Measurements from ENCODE around the gene RAB6B. TPM values are rescaled to one million over a fixed set of nuclear protein-coding genes. Genes with fewer than 3 reads are reported as not detected.

RAB6B gene
- total and polyA plus RNA-seq, 2 experiments from 2014 or later, result 2.6 to 3.0 TPM

DNA sequence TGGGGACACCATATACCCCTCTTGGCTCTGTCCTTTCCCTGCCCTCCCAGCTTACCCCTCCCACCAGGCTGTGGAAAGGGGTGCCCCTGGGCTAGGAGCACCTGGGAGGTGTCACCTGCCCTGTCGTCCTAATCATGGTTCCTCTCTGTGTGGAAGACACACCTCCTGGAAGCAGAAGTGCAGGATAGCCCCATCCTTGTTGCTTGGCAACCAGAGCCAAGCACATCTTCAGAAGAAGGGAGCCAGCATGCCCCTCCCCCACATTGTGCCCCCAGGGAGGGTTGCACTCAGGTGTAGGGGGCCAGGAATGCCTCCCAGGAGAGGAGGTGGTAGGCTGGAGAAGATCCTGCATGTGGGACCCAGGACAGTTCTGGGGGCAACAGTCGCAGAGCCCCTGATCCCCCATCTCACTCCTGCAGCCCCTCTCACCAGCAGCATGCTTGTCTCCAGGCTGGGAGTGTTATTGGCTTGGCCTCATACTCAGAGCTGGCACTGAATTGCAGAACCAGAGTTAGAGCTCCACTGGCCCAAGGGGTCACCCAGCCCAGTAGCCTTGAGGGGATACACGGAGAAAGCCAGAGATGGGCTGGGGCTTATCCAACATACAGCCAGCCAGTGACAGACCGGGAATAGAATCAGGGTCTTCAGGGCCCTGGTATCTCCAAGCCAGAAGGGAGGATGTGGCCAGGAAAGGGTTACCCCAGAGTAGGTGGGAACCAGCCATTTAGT is 8.4 kb downstream of the RAB6B start:
- Histone ChIP-seq H3K9me3 (ENCODE audit: low read depth) (no peaks in the 10 kb centered on the region), H3K27ac (no peak overlapping the region), H3K4me1 (ENCODE audit: low read depth) (no peaks in the 10 kb centered on the region), H3K27me3 (peaks cover 21% of the 10 kb centered on the region), H3K4me3 (no peak overlapping the region), H3K36me3 (no peaks in the 10 kb centered on the region)
- TF ChIP-seq, protein P1, sequence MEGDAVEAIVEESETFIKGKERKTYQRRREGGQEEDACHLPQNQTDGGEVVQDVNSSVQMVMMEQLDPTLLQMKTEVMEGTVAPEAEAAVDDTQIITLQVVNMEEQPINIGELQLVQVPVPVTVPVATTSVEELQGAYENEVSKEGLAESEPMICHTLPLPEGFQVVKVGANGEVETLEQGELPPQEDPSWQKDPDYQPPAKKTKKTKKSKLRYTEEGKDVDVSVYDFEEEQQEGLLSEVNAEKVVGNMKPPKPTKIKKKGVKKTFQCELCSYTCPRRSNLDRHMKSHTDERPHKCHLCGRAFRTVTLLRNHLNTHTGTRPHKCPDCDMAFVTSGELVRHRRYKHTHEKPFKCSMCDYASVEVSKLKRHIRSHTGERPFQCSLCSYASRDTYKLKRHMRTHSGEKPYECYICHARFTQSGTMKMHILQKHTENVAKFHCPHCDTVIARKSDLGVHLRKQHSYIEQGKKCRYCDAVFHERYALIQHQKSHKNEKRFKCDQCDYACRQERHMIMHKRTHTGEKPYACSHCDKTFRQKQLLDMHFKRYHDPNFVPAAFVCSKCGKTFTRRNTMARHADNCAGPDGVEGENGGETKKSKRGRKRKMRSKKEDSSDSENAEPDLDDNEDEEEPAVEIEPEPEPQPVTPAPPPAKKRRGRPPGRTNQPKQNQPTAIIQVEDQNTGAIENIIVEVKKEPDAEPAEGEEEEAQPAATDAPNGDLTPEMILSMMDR (IDR thresholded peaks at IDR 0.05; ENCODE audit: low read depth, low read length), result no peak
- no peak for DNase-seq (ENCODE audit: low read depth in 1 of 2, low spot score in 1 of 2)

DNA sequence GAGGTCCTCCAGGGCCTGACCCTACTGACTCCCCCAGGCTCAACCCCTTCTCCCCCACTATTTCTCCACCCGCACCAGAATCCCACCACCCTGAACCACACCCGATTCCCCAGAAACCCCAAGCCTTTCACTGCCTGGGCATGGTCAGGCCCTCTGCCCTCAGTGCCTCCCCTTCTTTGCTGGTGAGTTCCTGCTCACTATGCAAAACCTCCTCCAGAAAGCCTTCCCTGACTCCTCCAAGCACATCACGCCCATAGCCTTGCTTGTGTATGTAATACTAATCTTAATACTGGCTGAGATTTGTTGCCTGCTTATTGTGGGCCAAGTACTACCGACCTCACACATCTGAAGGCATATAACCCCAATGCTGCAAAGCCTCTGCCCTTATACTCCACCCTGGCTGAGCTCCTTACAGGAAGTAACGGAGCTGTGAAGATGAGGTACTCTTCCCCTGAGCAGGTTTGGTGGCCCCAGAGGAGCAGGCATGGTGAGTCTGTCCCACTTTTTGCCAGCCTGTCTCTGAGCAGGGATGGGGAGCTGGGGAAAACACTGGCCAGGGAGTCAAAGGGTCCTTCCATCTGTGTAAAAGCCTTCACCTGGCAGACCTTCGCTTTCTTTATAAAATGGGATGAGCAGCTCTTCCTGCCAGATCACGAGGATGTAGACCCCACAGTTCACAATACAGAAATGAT is 9.5 kb downstream of the RAB6B start:
- H3K36me3 ChIP-seq, result no peaks in the 10 kb centered on the region
- H3K9me3 ChIP-seq (ENCODE audit: low read depth), result no peaks in the 10 kb centered on the region
- H3K27ac ChIP-seq, result no peak overlapping the region
- DNase-seq (ENCODE audit: low read depth in 1 of 2, low spot score in 1 of 2), result no peak
- H3K4me3 ChIP-seq, result no peak overlapping the region
- H3K27me3 ChIP-seq, result peaks cover 14% of the 10 kb centered on the region
- no peaks in the 10 kb centered on the region for H3K4me1 ChIP-seq (ENCODE audit: low read depth)
- TF ChIP-seq, protein P1 (IDR thresholded peaks at IDR 0.05; ENCODE audit: low read depth, low read length), result no peak

DNA sequence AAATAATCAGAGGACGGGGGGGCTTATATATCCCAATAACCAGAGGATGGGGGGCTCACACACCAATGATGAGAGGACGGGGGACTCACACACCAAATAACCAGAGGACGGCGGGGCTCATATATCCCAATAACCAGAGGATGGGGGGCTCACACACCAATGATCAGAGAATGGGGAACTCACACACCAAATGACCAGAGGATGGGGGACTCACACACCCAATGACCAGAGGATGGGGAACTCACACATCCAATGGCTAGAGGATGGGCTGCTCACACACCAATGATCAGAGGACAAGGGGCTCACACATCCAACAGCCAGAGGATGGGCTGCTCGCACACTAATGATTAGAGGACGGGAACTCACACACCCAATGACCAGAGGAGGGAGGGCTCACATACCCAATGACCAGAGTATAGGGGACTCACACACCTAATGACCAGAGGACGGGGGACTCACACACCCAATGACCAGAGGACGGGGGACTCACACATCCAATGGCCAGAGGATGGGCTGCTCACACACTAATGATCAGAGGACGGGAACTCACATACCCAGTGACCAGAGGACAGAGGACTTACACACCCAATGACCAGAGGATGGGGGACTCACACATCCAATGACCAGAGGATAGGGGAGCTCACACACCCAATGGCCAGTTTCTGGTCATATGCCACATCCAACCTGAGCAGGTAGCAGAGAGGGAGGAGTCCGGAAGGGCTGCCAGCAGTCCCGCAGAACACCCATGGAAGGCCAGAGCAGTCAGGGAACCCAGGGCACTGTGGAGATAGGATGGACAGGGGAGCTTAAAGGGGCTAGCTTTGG is 10.6 kb downstream of the RAB6B start:
- no peak overlapping the region for H3K27ac ChIP-seq
- no peaks in the 10 kb centered on the region for H3K4me1 ChIP-seq (ENCODE audit: low read depth)
- peaks cover 11% of the 10 kb centered on the region for H3K27me3 ChIP-seq
- no peak for DNase-seq (ENCODE audit: low read depth in 1 of 2, low spot score in 1 of 2)
- no peaks in the 10 kb centered on the region for H3K36me3 ChIP-seq
- no peak overlapping the region for H3K4me3 ChIP-seq
- H3K9me3 ChIP-seq (ENCODE audit: low read depth), result no peaks in the 10 kb centered on the region
- TF ChIP-seq, protein P1 (IDR thresholded peaks at IDR 0.05; ENCODE audit: low read depth, low read length), result no peak

DNA sequence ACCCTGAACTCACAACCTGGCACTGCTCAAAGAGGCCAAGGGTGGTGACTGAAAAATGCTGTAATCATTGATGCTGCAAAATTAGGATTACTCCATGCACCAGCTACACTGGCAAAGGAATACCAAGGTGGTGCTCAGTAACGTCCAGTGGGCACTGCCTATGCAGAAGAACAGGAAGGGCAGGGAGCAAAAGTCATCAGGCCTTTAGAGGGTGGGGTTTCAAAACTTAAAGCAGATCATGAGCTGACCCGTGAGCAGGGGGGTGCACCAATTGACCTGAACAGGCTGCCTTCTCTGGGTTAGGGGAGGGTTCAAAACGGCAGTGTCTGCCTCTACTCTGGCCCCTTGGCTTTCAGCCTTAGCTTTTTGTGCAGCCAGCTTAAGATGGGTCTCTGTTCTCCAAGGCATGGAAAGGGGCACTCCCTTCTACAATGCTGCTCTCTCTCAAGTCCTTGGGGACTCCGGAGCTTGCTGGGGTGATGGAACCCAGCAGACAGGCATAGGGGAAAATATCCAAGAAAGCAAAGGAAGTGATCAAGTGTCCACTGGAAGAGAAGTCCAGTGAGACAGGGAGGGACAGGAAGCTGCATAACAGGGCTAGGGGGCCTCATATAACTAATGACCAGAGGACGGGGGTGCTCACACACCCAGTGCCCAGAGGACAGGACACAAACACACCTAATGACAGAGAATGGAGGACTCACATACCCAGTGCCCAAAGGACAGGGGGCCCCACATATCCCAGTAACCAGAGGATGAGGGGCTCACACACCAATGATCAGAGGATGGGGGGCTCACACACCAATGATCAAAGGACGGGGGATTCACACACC is 11.4 kb downstream of the RAB6B start:
- TF ChIP-seq, protein P1 (IDR thresholded peaks at IDR 0.05; ENCODE audit: low read depth, low read length), result no peak
- H3K4me3 ChIP-seq, result no peak overlapping the region
- DNase-seq (ENCODE audit: low read depth in 1 of 2, low spot score in 1 of 2), result no peak

DNA sequence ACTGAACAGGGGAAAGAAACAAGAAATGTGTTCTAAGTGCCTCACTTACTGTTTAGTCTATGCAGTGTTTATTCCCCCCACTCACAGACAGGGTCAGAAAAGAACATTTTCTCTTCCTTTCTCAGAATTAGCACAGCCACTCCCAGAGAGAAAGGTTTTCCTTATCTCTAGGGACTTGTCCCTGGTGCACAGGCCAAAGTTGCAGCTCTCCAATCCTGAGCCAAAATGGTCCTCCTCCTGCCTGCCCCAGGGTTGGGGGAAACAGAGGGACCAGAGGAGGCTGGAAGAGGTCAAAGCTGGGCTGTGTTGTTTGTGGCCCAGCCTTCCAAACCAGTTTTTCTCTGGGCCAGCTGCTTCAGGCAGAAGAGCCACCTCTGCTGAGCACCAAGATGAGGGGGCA is 12.0 kb downstream of the RAB6B start:
- Histone ChIP-seq H3K4me1 (ENCODE audit: low read depth) (no peaks in the 10 kb centered on the region), H3K36me3 (no peaks in the 10 kb centered on the region), H3K27me3 (peaks cover 11% of the 10 kb centered on the region), H3K27ac (no peak overlapping the region), H3K4me3 (no peak overlapping the region), H3K9me3 (ENCODE audit: low read depth) (no peaks in the 10 kb centered on the region)
- DNase-seq (ENCODE audit: low read depth in 1 of 2, low spot score in 1 of 2), result no peak
- TF ChIP-seq, protein P1 (IDR thresholded peaks at IDR 0.05; ENCODE audit: low read depth, low read length), result no peak

More for the DNA sequence above, 11.4 kb downstream of the RAB6B start:
- Histone ChIP-seq H3K9me3 (ENCODE audit: low read depth) (no peaks in the 10 kb centered on the region), H3K27me3 (peaks cover 11% of the 10 kb centered on the region), H3K36me3 (no peaks in the 10 kb centered on the region), H3K27ac (no peak overlapping the region), H3K4me1 (ENCODE audit: low read depth) (no peaks in the 10 kb centered on the region)

All from cardiac muscle cell (in vitro differentiated cells and primary cell).